Endodermal cell (in vitro differentiated cells): ENCODE data around the gene ANKRD52. TPM values are rescaled to one million over a fixed set of nuclear protein-coding genes. Genes with fewer than 3 reads are reported as not detected.

Experiments used
- DNase-seq: peaks from one replicate; pipeline ENCODE4 v3.0.0-alpha.2; 2017
- H3K27ac ChIP-seq: 2 replicates; pipeline ENCODE4 v1.5.1; 2013; ENCODE audit warnings: mild to moderate bottlenecking, low read depth, low read length, moderate library complexity
- H3K27me3 ChIP-seq: 2 replicates; pipeline ENCODE4 v1.6.1; 2013; ENCODE audit warnings: mild to moderate bottlenecking, low read length, moderate library complexity; ENCODE audit not compliant: insufficient read depth, control insufficient read depth, poor library complexity, severe bottlenecking
- H3K36me3 ChIP-seq: 2 replicates; pipeline ENCODE4 v1.7.0; 2013; ENCODE audit warnings: mild to moderate bottlenecking, low read length, moderate library complexity; ENCODE audit not compliant: control insufficient read depth, insufficient read depth
- H3K4me1 ChIP-seq: one replicate; pipeline ENCODE4 v1.7.0; 2013; ENCODE audit warnings: low read length; ENCODE audit not compliant: control insufficient read depth, insufficient read depth
- H3K4me3 ChIP-seq: 2 replicates; pipeline ENCODE4 v1.5.1; 2013; ENCODE audit warnings: mild to moderate bottlenecking, low read length, moderate library complexity
- H3K9ac ChIP-seq: 2 replicates; pipeline ENCODE4 v1.6.1; 2013; ENCODE audit warnings: mild to moderate bottlenecking, low read length, moderate library complexity; ENCODE audit not compliant: poor library complexity, severe bottlenecking; ENCODE audit errors: extremely low read depth
- H3K9me3 ChIP-seq: 2 replicates; pipeline ENCODE4 v1.6.1; 2013; ENCODE audit warnings: mild to moderate bottlenecking, low read length, moderate library complexity; ENCODE audit not compliant: control insufficient read depth
- H3K27ac Mint-ChIP-seq: 2 replicates; pipeline ENCODE4 v1.8.0; 2020; ENCODE audit warnings: mixed read lengths
- H3K27me3 Mint-ChIP-seq: 2 replicates; pipeline ENCODE4 v1.8.0; 2021; ENCODE audit warnings: mild to moderate bottlenecking, mixed read lengths; ENCODE audit not compliant: insufficient read depth
- H3K36me3 Mint-ChIP-seq: 2 replicates; pipeline ENCODE4 v1.8.0; 2020; ENCODE audit warnings: low read depth, mixed read lengths
- H3K4me1 Mint-ChIP-seq: 2 replicates; pipeline ENCODE4 v1.8.0; 2020; ENCODE audit warnings: mixed read lengths
- H3K4me3 Mint-ChIP-seq: 2 replicates; pipeline ENCODE4 v1.8.0; 2020; ENCODE audit warnings: mild to moderate bottlenecking, moderate library complexity, mixed read lengths
- H3K9me3 Mint-ChIP-seq: 2 replicates; pipeline ENCODE4 v1.8.0; 2020; ENCODE audit warnings: mild to moderate bottlenecking, mixed read lengths
- WGBS, 2 experiments: methylation state at CpG; one replicate each; pipeline versions ENCODE4 v1.1.5 to v1.1.7; 2013; ENCODE audit warnings: missing lambda C conversion rate in 2 of 2, mixed read lengths in 1 of 2; ENCODE audit not compliant: insufficient coverage in 1 of 2, insufficient read length in 1 of 2; 5-methylcytosine and 5-hydroxymethylcytosine counted together
- total RNA-seq, 2 donors: library from RNA; stranded (reverse); fragmentation: NEBNext Ultra II Directional in 1 of 2; extraction: Animal tissue kit (Norgen Biotek cat#: 25700) in 1 of 2; gene quantifications; 2 replicates in 1 of 2; 3 replicates in 1 of 2; pipeline ENCODE4 v1.2.1, GENCODE V29; 2021
- TF ChIP-seq, protein P1 (sequence below): fragments of 200-600 bp; sonication (generic); conservative IDR thresholded peaks from 2 replicates; pipeline ENCODE4 v1.5.0; 2021; ENCODE audit warnings: antibody characterized with exemption, mild to moderate bottlenecking

Gene ANKRD52
- total RNA-seq, 2 donors from 2014 or later, result 39.3 to 54.9 TPM

GRCh38 chr12:56216461-56216860, 41.7 kb downstream of the ANKRD52 start:
- Histone ChIP-seq H3K27me3 (no peaks in the 10 kb centered on the region), H3K9me3 (no peaks in the 10 kb centered on the region), H3K9ac (no peak overlapping the region), H3K4me3 (no peak overlapping the region), H3K4me1 (no peaks in the 10 kb centered on the region), H3K36me3 (peaks cover 59% of the 10 kb centered on the region), H3K27ac (no peak overlapping the region)
- no peak overlapping the region for H3K27ac Mint-ChIP-seq
- peaks cover 6% of the 10 kb centered on the region for H3K4me1 Mint-ChIP-seq
- H3K9me3 Mint-ChIP-seq, result peaks cover 2% of the 10 kb centered on the region
- H3K36me3 Mint-ChIP-seq, result peaks cover 47% of the 10 kb centered on the region
- TF ChIP-seq, protein P1, sequence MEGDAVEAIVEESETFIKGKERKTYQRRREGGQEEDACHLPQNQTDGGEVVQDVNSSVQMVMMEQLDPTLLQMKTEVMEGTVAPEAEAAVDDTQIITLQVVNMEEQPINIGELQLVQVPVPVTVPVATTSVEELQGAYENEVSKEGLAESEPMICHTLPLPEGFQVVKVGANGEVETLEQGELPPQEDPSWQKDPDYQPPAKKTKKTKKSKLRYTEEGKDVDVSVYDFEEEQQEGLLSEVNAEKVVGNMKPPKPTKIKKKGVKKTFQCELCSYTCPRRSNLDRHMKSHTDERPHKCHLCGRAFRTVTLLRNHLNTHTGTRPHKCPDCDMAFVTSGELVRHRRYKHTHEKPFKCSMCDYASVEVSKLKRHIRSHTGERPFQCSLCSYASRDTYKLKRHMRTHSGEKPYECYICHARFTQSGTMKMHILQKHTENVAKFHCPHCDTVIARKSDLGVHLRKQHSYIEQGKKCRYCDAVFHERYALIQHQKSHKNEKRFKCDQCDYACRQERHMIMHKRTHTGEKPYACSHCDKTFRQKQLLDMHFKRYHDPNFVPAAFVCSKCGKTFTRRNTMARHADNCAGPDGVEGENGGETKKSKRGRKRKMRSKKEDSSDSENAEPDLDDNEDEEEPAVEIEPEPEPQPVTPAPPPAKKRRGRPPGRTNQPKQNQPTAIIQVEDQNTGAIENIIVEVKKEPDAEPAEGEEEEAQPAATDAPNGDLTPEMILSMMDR, result no peak
- no peaks in the 10 kb centered on the region for H3K27me3 Mint-ChIP-seq
- no peak overlapping the region for H3K4me3 Mint-ChIP-seq
- 94 to 100% methylated on average over 1 to 3 of the region's 3 CpGs for WGBS, 2 experiments
- no peak for DNase-seq

DNA sequence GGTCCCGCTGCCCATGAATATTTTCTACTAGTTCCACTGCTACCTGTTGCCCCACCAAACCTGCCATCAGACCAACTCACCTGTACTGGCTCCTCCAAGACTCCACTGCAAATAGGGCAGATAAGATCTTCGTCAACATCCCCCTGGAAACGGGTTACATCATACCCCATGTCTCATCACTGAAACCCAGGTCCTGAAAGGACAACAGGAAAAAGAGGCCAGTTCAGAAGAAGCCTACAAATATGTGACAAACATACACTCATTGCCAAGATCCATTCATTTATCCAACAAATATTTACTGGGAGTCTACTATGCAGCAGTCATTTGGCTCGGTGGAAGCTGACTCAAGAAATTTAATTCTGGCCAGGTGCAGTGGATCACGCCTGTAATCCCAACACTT, 44.3 kb downstream of the ANKRD52 start:
- Mint-ChIP-seq H3K27me3 (no peaks in the 10 kb centered on the region), H3K4me3 (no peak overlapping the region), H3K4me1 (no peaks in the 10 kb centered on the region), H3K9me3 (peaks cover 2% of the 10 kb centered on the region), H3K36me3 (peaks cover 65% of the 10 kb centered on the region), H3K27ac (no peak overlapping the region)
- WGBS, 2 experiments, result 86 to 90% methylated on average over 3 to 5 of the region's 5 CpGs
- H3K4me1 ChIP-seq, result no peaks in the 10 kb centered on the region
- no peaks in the 10 kb centered on the region for H3K27me3 ChIP-seq
- no peak overlapping the region for H3K27ac ChIP-seq
- TF ChIP-seq, protein P1, result no peak
- H3K4me3 ChIP-seq, result no peak overlapping the region
- no peaks in the 10 kb centered on the region for H3K9me3 ChIP-seq
- H3K36me3 ChIP-seq, result peaks cover 74% of the 10 kb centered on the region
- H3K9ac ChIP-seq, result no peak overlapping the region
- no peak for DNase-seq

GRCh38 chr12:56212361-56212760, 45.8 kb downstream of the ANKRD52 start:
- no peaks in the 10 kb centered on the region for H3K9me3 Mint-ChIP-seq
- no peaks in the 10 kb centered on the region for H3K4me1 ChIP-seq
- no peak overlapping the region for H3K4me3 Mint-ChIP-seq
- H3K9me3 ChIP-seq, result no peaks in the 10 kb centered on the region
- no peak overlapping the region for H3K27ac ChIP-seq
- TF ChIP-seq, protein P1, result no peak
- H3K27ac Mint-ChIP-seq, result no peak overlapping the region
- 95% methylated on average over 1 of the region's 1 CpG; no CpG with 5 or more reads in 1 of the 2 experiments for WGBS, 2 experiments
- no peaks in the 10 kb centered on the region for H3K27me3 Mint-ChIP-seq
- DNase-seq, result no peak
- peaks cover 69% of the 10 kb centered on the region for H3K36me3 Mint-ChIP-seq
- peaks cover 80% of the 10 kb centered on the region for H3K36me3 ChIP-seq
- no peak overlapping the region for H3K4me3 ChIP-seq
- H3K27me3 ChIP-seq, result no peaks in the 10 kb centered on the region
- no peak overlapping the region for H3K9ac ChIP-seq
- H3K4me1 Mint-ChIP-seq, result no peaks in the 10 kb centered on the region
